HCT116 (cell line): ENCODE data around the gene JAK1. TPM values are rescaled to one million over a fixed set of nuclear protein-coding genes. Genes with fewer than 3 reads are reported as not detected.

Experiments
- ATAC-seq: fragments of 200-7000 bp; cut with Tn5 transposase; 2 replicates; pipeline ENCODE4 v1.9.1; 2020; ENCODE audit warnings: mild to moderate bottlenecking, moderate library complexity
- BruUV-seq: library from RNA; stranded (reverse); fragments of 400-500 nt; replicated peaks from 2 replicates; lab custom pipeline; 2021; lab: Mats Ljungman, UMichigan
- CTCF ChIA-PET: fragments of 300-600 bp; sonication (Branson Sonifier 250); formaldehyde crosslinking; loops from one replicate; lab custom pipeline; 2021; ENCODE audit warnings: antibody characterized with exemption; lab: Charles Lee
- POLR2A ChIA-PET: fragments of 300-600, 350-600 bp; sonication (Branson Sonifier 250); formaldehyde crosslinking; loops from one replicate; lab custom pipeline; 2021; ENCODE audit warnings: antibody characterized with exemption; lab: Charles Lee
- RAD21 ChIA-PET, 2 experiments: fragments of 300-600 bp; sonication (Branson Sonifier 250); formaldehyde crosslinking; loops; one replicate each; lab custom pipeline; 2023; ENCODE audit warnings: low total read pairs in 2 of 2; ENCODE audit not compliant: uncharacterized antibody in 2 of 2, unreplicated experiment in 2 of 2, low non-redundant PET in 1 of 2; lab: Charles Lee
- DNase-seq: peaks from one replicate; pipeline ENCODE4 v3.0.0-alpha.2; 2010; ENCODE audit warnings: low read depth, low spot score
- H2AFZ ChIP-seq: fragments of 200-600 bp; shearing (Covaris generic), sonication (generic); 2 replicates; pipeline ENCODE4 v1.6.1; 2017; ENCODE audit warnings: low read depth, mixed run types, mixed read lengths, antibody characterized with exemption, low read length; ENCODE audit not compliant: poor library complexity, severe bottlenecking
- H3K27ac ChIP-seq: 2 replicates; pipeline ENCODE4 v1.5.1; 2012; ENCODE audit warnings: low read depth, low read length
- H3K27me3 ChIP-seq: fragments of 200-600 bp; sonication (generic); 2 replicates; pipeline ENCODE4 v1.6.1; 2016; ENCODE audit warnings: mixed run types, low read length, mixed read lengths; ENCODE audit not compliant: insufficient read depth
- H3K36me3 ChIP-seq, 2 experiments: fragments of 200-500 bp in 1 of 2; fragments of 200-600 bp in 1 of 2; sonication (Bioruptor generic) in 1 of 2; sonication (generic) in 1 of 2; 2 replicates each; pipeline versions ENCODE4 v1.5.1 to v1.6.1; 2014 to 2016; ENCODE audit warnings: low read length in 2 of 2, inconsistent platforms in 1 of 2, mixed read lengths in 1 of 2, mixed run types in 1 of 2; ENCODE audit not compliant: insufficient read depth in 2 of 2, control insufficient read depth in 1 of 2
- H3K4me1 ChIP-seq, 2 experiments: fragments of 200-600 bp in 1 of 2; sonication (generic) in 1 of 2; 2 replicates each; pipeline versions ENCODE4 v1.5.1 to v1.6.1; 2012 to 2017; ENCODE audit warnings: low read length in 2 of 2, inconsistent platforms in 1 of 2, mild to moderate bottlenecking in 1 of 2, mixed read lengths in 1 of 2, mixed run types in 1 of 2, moderate library complexity in 1 of 2; ENCODE audit not compliant: insufficient read depth in 2 of 2, control insufficient read depth in 1 of 2
- H3K4me2 ChIP-seq: fragments of 200-600 bp; sonication (generic); 2 replicates; pipeline ENCODE4 v1.6.1; 2017; ENCODE audit warnings: mixed run types, low read length, mixed read lengths
- H3K4me3 ChIP-seq, 2 experiments: fragments of 200-600 bp in 1 of 2; sonication (generic) in 1 of 2; replicated peaks in 1 of 2; 2 replicates each; pipeline ENCODE4 v1.5.1; 2011 to 2016; ENCODE audit warnings: low read length in 2 of 2, control low read depth in 1 of 2, low read depth in 1 of 2, mild to moderate bottlenecking in 1 of 2, mixed read lengths in 1 of 2, mixed run types in 1 of 2
- H3K79me2 ChIP-seq: fragments of 200-600 bp; sonication (generic); 2 replicates; pipeline ENCODE4 v1.6.1; 2017; ENCODE audit warnings: mild to moderate bottlenecking, mixed run types, low read length, moderate library complexity, mixed read lengths; ENCODE audit not compliant: insufficient read depth
- H3K9ac ChIP-seq: fragments of 200-600 bp; sonication (generic); 2 replicates; pipeline ENCODE4 v1.6.1; 2016; ENCODE audit warnings: low read length, mixed read lengths
- H3K9me2 ChIP-seq: fragments of 200-600 bp; sonication (generic), shearing (Covaris generic); 2 replicates; pipeline ENCODE4 v1.6.1; 2017; ENCODE audit warnings: mixed run types, mild to moderate bottlenecking, moderate library complexity; ENCODE audit not compliant: insufficient read depth
- H3K9me3 ChIP-seq, 2 experiments: fragments of 200-500 bp in 1 of 2; fragments of 200-600 bp in 1 of 2; sonication (Bioruptor generic) in 1 of 2; sonication (generic) in 1 of 2; 2 replicates each; pipeline ENCODE4 v1.6.1; 2014 to 2017; ENCODE audit warnings: low read length in 2 of 2, mixed read lengths in 2 of 2, inconsistent platforms in 1 of 2, low read depth in 1 of 2, mild to moderate bottlenecking in 1 of 2, mixed run types in 1 of 2, moderate library complexity in 1 of 2; ENCODE audit not compliant: control insufficient read depth in 1 of 2, insufficient read depth in 1 of 2
- H4K20me1 ChIP-seq: fragments of 200-600 bp; sonication (generic), shearing (Covaris generic); 2 replicates; pipeline ENCODE4 v1.6.1; 2017; ENCODE audit warnings: mixed run types, mild to moderate bottlenecking, moderate library complexity; ENCODE audit not compliant: insufficient read depth
- CBX3 ChIP-seq: IDR thresholded peaks from 2 replicates; pipeline ENCODE4 v1.6.1; 2012; ENCODE audit warnings: low read depth
- CEBPB ChIP-seq: IDR thresholded peaks from 2 replicates; pipeline ENCODE4 v1.6.1; 2012; ENCODE audit warnings: low read depth
- ELF1 ChIP-seq: IDR thresholded peaks from 2 replicates; pipeline ENCODE4 v1.6.1; 2012; ENCODE audit warnings: low read depth, borderline replicate concordance
- FOSL1 ChIP-seq: IDR thresholded peaks from 2 replicates; pipeline ENCODE4 v1.6.1; 2012; ENCODE audit warnings: low read depth
- JUND ChIP-seq: IDR thresholded peaks from 2 replicates; pipeline ENCODE4 v1.6.1; 2012
- MAX ChIP-seq: IDR thresholded peaks from 2 replicates; pipeline ENCODE4 v1.6.1; 2012
- POLR2AphosphoS5 ChIP-seq: IDR thresholded peaks from 2 replicates; pipeline ENCODE4 v1.6.1; 2011; ENCODE audit warnings: mild to moderate bottlenecking, low read depth, low read length, moderate library complexity
- RAD21 ChIP-seq: IDR thresholded peaks from 2 replicates; pipeline ENCODE4 v1.6.1; 2012; ENCODE audit warnings: low read depth, mild to moderate bottlenecking
- SIN3A ChIP-seq: IDR thresholded peaks from 2 replicates; pipeline ENCODE4 v1.6.1; 2012; ENCODE audit warnings: low read depth
- SP1 ChIP-seq: IDR thresholded peaks from 2 replicates; pipeline ENCODE4 v1.6.1; 2012; ENCODE audit warnings: low read depth
- ZBTB33 ChIP-seq: IDR thresholded peaks from 2 replicates; pipeline ENCODE4 v1.6.1; 2011; ENCODE audit warnings: mild to moderate bottlenecking, low read length, moderate library complexity; ENCODE audit not compliant: insufficient replicate concordance; ENCODE audit errors: extremely low read depth
- ZNF274 ChIP-seq: fragments of 200-500 bp; sonication (Bioruptor generic); IDR thresholded peaks from 2 replicates; pipeline ENCODE4 v1.6.1; 2014; ENCODE audit warnings: mild to moderate bottlenecking, low read depth, low read length, inconsistent platforms
- intact Hi-C: fragments of 100-400 bp; cut with micrococcal nuclease; formaldehyde crosslinking; loops from 2 replicates; pipeline ENCODE4 v1.10.0; 2022
- total RNA-seq: library from RNA; stranded (reverse); gene quantifications from one replicate; pipeline ENCODE4 v1.2.1, GENCODE V29; 2021; ENCODE audit not compliant: unreplicated experiment
- TF ChIP-seq, protein P1 (sequence below): IDR thresholded peaks from 2 replicates; pipeline ENCODE4 v1.6.1; 2012; ENCODE audit warnings: low read depth
- TF ChIP-seq, protein P2 (sequence below), 3 experiments: fragments of 200-600 bp in 1 of 3; sonication (generic) in 1 of 3; IDR thresholded peaks in 2 of 3; conservative IDR thresholded peaks in 1 of 3; 2 replicates each; pipeline ENCODE4 v1.5.1; 2012 to 2017; ENCODE audit warnings: low read depth in 2 of 3, low read length in 2 of 3, antibody characterized with exemption in 1 of 3, borderline replicate concordance in 1 of 3, control low read depth in 1 of 3, mild to moderate bottlenecking in 1 of 3, mixed read lengths in 1 of 3, mixed run types in 1 of 3, moderate library complexity in 1 of 3; ENCODE audit not compliant: insufficient read depth in 1 of 3

JAK1 gene
- total RNA-seq, 1 experiment from 2014 or later, result 53.2 TPM

- Histone ChIP-seq H3K9ac (no peak overlapping the region), H3K4me2 (no peak overlapping the region), H3K27ac (no peak overlapping the region), H3K4me3 (no peak overlapping the region), H3K9me2 (no peaks in the 10 kb centered on the region), H4K20me1 (peaks cover 9% of the 10 kb centered on the region; the same call in 1 of the 2 replicates), H2AFZ (no peak overlapping the region), H3K36me3 (no peaks in the 10 kb centered on the region), H3K79me2 (peaks cover 55% of the 10 kb centered on the region), H3K27me3 (no peaks in the 10 kb centered on the region), H3K4me1 (peaks cover 5 to 17% of the 10 kb centered on the region in 2 experiments; a peak in 3 of 4 replicates), H3K9me3 (no peaks in the 10 kb centered on the region)
- TF ChIP-seq POLR2AphosphoS5, result no peak
- TF ChIP-seq CEBPB, result no peak
- no peak for TF ChIP-seq RAD21
- no peak for TF ChIP-seq CBX3
- TF ChIP-seq ZBTB33, result no peak
- TF ChIP-seq, protein P1, sequence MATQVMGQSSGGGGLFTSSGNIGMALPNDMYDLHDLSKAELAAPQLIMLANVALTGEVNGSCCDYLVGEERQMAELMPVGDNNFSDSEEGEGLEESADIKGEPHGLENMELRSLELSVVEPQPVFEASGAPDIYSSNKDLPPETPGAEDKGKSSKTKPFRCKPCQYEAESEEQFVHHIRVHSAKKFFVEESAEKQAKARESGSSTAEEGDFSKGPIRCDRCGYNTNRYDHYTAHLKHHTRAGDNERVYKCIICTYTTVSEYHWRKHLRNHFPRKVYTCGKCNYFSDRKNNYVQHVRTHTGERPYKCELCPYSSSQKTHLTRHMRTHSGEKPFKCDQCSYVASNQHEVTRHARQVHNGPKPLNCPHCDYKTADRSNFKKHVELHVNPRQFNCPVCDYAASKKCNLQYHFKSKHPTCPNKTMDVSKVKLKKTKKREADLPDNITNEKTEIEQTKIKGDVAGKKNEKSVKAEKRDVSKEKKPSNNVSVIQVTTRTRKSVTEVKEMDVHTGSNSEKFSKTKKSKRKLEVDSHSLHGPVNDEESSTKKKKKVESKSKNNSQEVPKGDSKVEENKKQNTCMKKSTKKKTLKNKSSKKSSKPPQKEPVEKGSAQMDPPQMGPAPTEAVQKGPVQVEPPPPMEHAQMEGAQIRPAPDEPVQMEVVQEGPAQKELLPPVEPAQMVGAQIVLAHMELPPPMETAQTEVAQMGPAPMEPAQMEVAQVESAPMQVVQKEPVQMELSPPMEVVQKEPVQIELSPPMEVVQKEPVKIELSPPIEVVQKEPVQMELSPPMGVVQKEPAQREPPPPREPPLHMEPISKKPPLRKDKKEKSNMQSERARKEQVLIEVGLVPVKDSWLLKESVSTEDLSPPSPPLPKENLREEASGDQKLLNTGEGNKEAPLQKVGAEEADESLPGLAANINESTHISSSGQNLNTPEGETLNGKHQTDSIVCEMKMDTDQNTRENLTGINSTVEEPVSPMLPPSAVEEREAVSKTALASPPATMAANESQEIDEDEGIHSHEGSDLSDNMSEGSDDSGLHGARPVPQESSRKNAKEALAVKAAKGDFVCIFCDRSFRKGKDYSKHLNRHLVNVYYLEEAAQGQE, result no peak
- TF ChIP-seq SP1, result no peak
- no peak for TF ChIP-seq ZNF274
- TF ChIP-seq JUND, result no peak
- TF ChIP-seq ELF1, result no peak
- no peak for TF ChIP-seq FOSL1
- no peak for TF ChIP-seq MAX
- TF ChIP-seq SIN3A, result no peak
- TF ChIP-seq, protein P2, sequence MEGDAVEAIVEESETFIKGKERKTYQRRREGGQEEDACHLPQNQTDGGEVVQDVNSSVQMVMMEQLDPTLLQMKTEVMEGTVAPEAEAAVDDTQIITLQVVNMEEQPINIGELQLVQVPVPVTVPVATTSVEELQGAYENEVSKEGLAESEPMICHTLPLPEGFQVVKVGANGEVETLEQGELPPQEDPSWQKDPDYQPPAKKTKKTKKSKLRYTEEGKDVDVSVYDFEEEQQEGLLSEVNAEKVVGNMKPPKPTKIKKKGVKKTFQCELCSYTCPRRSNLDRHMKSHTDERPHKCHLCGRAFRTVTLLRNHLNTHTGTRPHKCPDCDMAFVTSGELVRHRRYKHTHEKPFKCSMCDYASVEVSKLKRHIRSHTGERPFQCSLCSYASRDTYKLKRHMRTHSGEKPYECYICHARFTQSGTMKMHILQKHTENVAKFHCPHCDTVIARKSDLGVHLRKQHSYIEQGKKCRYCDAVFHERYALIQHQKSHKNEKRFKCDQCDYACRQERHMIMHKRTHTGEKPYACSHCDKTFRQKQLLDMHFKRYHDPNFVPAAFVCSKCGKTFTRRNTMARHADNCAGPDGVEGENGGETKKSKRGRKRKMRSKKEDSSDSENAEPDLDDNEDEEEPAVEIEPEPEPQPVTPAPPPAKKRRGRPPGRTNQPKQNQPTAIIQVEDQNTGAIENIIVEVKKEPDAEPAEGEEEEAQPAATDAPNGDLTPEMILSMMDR (IDR thresholded peaks at IDR 0.05 in 2 of 3, conservative IDR thresholded peaks at IDR 0.05 in 1 of 3; ENCODE audit: borderline replicate concordance in 1 of 3, insufficient read depth in 1 of 3, low read depth in 2 of 3, low read length in 2 of 3), result no peak
- ATAC-seq, result no peak
- no peak for DNase-seq
- no TSS peak for BruUV-seq
- intact Hi-C loops, result no loop called here
- CTCF ChIA-PET, result no interaction called here
- RAD21 ChIA-PET, result no interaction called here
- POLR2A ChIA-PET, result no interaction called here
Measured at GRCh38 chr1:64950284-64950809, 16.0 kb downstream of the JAK1 start.
